ENCODE results near the gene KDM1B.

KDM1B gene, protein sequence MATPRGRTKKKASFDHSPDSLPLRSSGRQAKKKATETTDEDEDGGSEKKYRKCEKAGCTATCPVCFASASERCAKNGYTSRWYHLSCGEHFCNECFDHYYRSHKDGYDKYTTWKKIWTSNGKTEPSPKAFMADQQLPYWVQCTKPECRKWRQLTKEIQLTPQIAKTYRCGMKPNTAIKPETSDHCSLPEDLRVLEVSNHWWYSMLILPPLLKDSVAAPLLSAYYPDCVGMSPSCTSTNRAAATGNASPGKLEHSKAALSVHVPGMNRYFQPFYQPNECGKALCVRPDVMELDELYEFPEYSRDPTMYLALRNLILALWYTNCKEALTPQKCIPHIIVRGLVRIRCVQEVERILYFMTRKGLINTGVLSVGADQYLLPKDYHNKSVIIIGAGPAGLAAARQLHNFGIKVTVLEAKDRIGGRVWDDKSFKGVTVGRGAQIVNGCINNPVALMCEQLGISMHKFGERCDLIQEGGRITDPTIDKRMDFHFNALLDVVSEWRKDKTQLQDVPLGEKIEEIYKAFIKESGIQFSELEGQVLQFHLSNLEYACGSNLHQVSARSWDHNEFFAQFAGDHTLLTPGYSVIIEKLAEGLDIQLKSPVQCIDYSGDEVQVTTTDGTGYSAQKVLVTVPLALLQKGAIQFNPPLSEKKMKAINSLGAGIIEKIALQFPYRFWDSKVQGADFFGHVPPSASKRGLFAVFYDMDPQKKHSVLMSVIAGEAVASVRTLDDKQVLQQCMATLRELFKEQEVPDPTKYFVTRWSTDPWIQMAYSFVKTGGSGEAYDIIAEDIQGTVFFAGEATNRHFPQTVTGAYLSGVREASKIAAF

DNA sequence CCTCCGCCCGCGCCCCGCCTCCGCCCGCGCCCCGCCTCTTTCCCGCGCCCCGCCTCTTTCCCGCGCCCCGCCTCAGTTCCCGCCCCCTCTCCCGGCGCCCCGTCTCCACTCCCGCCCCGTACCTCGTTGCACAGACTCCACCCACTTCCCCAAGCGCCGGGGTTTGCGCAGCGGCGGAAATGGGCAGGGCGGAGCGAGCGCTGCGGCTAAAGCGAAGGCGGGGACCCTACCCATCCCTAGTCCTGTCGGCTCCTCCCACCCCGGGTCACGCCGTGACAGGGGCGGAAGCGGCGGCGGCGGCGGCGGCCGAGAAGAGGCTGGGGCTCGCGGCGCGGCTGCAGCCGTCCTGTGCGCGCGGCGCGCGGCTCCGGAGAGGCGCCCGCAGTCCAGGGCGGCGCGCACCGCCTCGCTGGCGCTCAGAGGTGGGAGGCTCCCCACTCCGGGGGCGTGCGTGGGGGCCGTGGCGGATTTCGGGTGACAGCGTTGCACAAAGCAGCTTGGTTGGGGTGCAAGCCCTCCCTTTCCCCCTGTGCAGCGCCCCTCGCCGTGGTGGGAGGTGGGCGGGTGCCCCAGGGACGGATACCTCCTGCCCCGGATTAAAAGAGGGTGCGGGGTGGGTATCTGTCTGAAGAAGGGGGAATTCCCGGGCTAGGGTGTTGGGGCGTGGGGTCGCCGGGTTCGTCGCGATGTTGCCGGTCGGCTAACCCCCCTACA lies at the start of gene KDM1B:
KDM1B (plus strand) TSS at position 273 of the 714 bp plus-strand sequence. CDS start 4,474 bp downstream, outside the sequence.
- DNase-seq (ENCODE audit: low read depth in 2 of 3, low spot score in 2 of 3): peak; percentile 88 to 98 (median 94)

DNA sequence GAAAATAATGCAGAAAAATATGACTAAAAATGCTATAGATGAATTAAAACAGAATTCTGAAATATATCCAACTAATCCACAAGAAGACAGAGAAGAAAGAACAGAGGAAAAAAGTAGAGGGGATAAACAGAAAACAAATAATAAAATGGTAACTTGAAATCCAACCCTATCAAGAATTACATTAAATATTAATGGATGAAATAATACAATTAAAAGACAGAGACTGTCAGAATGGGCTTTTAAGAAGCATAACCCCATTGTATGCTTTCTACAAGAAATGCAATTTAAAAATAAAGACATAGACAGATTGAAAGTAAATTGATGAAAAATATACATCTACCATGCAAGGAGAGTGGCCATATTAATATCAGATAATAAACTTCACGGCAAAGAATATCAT lies 48.2 kb upstream of the KDM1B start:
- DNase-seq (ENCODE audit: low read depth in 2 of 3, low spot score in 2 of 3): no peak

DNA sequence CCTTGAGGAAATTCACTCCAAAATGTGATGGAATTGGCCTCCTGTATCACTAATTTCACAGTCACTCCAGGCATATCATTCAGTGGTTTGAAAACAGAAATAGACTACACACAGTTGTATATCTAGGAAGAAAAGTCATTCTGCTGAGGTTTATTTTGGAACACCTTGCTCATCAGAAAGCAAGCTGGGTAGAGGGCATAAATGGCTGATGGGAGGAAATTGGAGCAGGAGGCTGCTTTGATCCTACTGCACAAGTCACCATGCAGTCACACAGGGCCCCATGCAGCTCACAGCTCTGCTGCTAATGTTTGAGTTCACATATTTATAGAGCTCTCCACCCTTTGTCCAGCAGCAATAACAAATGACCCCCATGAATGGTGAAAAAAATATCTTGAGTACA lies 45.1 kb upstream of the KDM1B start:
- no peak for DNase-seq (ENCODE audit: low read depth in 2 of 3, low spot score in 2 of 3)

DNA sequence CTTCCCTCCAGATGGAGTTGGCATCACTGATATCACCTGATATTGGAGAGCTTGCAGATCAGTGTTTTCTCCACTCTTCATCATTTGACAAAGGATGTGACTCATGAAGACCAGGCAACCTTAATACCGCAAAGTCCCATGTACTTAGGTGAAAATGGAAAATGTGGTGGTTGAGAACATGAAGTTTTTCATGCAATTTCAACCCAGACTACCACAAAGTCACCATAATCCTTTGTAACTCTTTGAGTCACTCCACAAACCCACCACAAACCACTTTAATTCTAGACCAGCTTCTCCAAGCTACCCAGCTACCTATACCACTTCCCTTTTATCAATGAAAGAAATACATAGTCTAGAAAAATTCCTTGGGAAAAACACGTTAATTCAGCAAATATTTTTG lies 39.9 kb upstream of the KDM1B start:
- no peak for DNase-seq (ENCODE audit: low read depth in 2 of 3, low spot score in 2 of 3)

DNA sequence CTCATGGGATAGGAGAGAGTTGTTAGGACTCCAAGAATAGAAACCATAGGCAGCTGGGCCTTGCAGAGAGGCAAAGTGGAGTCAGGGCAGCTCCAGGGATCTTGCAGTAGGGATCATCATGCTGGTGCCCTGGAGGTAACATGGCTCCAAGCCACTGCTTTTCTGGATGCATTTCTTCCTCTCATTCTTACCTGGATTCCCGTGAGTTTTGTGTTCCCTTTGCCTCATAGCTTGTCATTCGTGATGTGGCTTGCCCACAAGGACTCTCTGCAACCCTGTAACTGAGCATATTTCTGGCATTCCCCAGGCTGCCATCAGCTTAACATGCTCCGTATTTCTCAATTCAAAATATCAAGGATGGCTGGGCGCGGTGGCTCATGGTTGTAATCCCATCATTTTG lies 38.1 kb upstream of the KDM1B start:
- DNase-seq (ENCODE audit: low read depth in 2 of 3, low spot score in 2 of 3): no peak

DNA sequence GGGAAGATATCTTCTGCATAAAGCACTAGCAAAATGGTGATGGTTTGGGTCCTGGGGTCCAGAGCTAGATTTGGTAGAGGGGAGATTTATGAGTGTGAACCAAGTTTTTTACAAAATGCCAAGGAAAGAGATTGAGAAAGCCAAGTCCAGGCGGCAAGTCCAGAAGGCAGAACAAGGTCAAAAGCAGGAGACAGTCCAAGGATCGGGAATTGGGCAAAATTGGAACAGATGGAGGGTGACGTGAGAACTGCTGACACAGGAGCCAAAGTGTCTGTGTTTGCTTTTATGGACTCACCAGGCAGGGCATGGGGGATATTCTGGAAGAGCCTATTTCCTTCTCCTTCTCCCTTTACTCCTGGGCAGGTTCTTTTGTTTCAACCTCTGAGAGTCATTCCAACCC lies 36.9 kb upstream of the KDM1B start:
- no peak for DNase-seq (ENCODE audit: low read depth in 2 of 3, low spot score in 2 of 3)

DNA sequence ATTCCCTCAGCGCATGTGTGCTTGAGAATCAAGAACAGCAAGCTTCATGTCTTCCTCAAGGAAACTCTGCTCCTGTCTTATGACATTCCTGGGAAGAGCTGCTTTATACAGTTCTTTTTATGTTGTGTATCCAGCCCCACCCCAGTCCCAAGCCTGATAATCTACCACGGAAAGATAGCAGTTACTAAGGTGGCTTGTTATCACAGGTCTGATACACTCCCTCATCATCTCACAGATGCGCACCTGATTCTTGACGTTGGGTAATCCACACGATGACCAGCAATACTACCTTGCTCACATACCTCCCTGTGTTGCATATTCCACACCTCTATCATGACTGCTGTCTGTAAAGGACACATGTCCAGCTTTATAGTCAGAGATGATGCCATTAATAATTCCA lies 36.0 kb upstream of the KDM1B start:
- no peak for DNase-seq (ENCODE audit: low read depth in 2 of 3, low spot score in 2 of 3)

DNA sequence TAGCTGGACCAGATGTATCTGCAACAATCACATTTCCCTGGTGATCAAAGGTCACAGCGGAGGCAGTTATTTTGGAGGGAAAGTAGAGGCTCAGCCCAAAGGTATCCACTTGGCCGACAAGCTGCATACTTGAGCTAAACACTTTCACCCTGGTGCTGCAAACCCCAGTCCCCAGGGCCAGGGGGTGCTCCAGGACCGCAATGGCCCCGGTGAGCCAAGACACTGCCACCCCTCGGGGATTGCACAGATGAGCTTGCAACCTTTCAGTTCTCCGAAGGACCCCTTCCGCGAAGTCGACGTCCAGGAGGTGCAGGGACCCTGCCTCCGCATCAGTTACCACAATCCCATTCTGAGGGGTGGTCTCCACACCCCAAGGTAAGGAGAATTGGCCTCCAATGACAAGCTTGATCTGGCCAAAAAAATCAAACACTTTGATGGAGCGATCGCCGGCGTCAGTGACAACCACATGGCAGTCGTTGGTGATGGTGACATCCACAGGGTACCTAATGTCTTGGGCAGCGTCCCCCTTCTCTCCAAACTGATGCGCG lies 33.6 kb upstream of the KDM1B start:
- no peak for DNase-seq (ENCODE audit: low read depth in 2 of 3, low spot score in 2 of 3)

DNA sequence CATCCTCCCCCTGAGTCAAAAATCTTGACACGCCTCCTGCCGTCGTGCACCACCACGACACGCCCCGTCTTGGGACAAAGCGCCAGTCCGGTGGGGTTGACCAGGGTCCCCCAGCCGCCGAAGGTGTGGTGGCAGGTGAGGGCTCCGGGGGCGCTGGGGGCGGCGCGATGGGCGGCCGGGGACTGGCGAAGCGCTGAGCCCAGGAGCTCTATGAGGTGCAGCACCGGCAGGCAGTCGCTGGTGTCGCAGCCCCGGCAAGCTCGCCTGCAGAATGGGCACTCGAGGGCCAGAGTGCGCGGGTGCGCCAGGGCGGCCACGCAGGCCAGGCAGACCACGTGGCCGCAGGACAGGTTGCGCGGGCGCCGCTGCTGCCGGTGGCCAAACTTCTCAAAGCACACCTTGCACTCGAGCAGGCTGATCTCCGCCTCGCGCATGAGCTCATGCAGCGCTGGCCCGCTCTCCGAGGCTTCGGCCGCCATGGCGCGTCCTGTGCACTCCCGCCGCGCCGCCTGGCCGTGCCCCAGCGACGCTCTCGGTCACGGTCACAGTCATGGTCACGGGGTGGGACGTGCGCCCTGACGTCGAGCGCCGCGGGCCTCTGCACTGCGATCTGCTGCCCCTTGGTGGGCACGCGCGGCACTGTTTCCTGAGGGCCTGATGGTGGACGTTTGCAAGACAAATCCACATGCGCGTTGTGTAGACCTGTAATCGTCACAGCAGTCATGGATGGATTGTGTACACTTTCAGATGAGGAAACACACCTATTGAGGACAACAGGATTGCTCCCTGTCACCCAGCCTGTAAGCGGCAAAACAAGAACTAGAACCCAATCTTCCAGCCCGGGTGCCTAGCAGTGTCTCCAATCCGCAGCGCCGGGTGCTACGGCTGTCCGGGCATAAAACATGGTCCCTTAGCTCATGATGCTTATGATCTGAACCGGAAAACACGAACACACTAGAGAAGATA lies 32.8 kb upstream of the KDM1B start, which contains the start of gene NHLRC1:
NHLRC1 (minus strand) TSS at position 550 of the 966 bp plus-strand sequence; CDS start at position 479, 71 bp downstream.
- peak; percentile 55 to 63 (median 61) for DNase-seq (ENCODE audit: low read depth in 2 of 3, low spot score in 2 of 3)

DNA sequence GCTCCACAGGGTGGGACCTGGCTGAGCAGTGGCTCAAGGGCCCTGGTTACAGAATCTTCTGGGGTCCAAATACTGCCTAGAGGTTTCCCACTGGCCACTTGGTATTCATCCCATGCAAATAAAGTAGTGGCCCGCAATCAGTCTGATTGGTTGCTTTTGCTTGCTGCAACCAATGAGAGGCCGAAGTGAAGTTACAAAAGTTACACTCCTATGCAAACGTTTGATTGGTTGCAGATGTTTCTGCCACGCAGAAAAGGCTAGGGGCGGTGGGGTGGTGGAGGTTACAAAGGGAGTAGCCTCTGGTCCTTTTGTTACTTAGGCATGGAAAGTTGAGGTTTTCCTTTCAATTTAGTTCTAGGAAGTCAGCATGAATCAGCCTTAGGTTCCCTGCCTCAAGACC lies 29.1 kb upstream of the KDM1B start:
- no peak for DNase-seq (ENCODE audit: low read depth in 2 of 3, low spot score in 2 of 3)

DNA sequence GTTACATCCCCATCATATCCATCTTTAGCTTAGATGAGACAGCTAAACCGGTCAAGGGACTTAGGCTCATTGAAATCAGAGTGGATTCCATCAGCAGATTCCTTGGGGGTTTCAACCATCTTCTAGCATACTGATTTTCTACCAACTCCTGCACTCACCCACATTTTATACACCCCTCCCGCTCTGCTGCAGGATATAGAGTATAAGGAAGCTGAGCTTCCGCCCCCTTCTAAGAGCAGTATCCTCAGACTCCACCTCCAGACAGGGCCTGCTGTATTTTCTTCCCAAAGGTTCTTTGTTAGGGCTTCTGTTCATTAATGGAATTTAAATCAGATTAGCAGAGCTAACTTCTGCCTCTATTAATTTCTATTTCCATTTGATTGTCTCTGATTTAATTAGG lies 22.9 kb upstream of the KDM1B start:
- DNase-seq (ENCODE audit: low read depth in 2 of 3, low spot score in 2 of 3): no peak

DNA sequence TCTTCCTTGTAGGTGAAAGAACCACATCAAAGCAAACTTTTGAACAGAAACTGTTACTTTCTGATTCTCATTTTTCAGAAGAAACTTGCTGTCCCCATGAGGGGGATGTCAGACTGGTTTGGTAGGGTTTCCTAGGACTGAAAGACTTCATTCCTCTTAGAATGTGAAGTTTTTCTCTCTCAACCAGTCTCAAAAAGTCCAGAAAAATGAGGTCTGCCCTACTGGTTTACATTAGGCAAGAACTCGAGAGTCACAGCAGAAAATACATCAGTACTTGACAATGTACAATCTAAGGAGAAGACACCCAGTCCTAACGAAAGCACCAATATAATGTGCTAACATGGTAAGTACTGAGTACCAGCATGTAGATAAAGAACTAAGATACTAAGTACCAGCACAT lies 20.1 kb upstream of the KDM1B start:
- DNase-seq (ENCODE audit: low read depth in 2 of 3, low spot score in 2 of 3): no peak

DNA sequence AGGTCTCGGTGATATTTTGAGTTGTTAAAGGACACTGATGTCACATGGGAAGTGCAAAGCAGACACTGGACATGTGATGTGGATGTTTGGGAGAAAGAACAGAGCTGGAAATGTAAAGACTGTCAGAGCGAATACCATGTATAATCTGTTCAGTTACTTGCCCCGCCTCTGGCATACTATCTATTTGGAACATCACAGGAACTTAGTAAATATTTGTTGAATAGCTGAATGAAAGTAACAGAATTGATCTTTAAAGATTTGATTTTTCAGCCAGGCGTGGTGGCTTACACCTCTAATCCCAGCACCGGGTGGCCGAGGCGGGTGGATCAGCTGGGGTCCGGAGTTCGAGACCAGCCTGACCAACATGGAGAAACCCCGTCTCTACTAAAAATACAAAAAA lies 19.0 kb upstream of the KDM1B start:
- no peak for DNase-seq (ENCODE audit: low read depth in 2 of 3, low spot score in 2 of 3)

DNA sequence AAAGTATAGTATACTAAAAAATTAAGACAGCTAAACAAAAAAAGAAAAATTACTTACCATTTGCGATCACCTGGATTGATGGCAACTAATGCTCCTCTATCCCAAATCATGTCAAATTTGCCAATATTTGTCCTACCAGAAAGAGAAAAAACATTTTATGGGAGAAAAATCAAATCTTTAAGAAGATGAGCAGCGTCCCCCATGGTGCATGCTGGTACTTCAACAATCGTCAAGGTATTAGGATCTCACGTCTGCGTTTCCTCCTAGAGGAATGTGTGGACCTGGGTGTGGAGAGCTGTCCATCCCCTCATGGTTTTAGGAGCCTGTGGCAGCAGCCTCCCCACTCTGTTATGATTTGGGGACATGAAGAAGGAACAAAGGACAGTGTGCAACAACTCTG lies 16.3 kb upstream of the KDM1B start:
- no peak for DNase-seq (ENCODE audit: low read depth in 2 of 3, low spot score in 2 of 3)

DNA sequence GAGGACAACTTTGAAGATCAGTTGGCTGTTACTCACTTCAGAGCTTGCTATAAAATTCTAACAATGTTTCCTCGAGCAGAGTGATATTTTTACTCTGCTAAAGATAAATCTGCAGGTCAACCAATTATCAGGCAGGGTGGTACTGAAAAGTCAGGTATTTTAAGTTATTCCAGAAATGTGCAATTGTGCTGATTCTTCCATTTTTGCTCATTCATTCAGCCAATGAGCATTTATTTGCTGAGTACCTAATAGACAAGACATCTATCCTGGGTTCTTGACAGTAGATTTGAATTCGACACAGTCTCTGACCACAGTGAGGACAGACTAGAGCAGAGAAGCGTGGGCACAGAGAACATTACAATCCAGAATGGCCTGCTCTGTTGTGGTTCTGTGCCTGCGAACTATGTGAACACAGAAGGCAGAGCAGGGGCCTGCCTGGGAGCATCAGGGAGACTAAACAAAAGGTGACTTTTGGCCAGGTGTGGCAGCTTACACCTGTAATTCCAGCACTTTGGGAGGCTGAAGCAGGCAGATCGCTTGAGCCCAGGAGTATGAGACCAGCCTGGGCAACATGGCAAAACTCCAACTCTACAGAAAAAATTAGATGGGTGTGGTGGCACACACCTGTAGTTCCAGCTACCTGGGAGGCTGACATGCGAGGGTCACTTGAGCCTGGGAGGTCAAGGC lies 15.1 kb upstream of the KDM1B start:
- DNase-seq (ENCODE audit: low read depth in 2 of 3, low spot score in 2 of 3): no peak

DNA sequence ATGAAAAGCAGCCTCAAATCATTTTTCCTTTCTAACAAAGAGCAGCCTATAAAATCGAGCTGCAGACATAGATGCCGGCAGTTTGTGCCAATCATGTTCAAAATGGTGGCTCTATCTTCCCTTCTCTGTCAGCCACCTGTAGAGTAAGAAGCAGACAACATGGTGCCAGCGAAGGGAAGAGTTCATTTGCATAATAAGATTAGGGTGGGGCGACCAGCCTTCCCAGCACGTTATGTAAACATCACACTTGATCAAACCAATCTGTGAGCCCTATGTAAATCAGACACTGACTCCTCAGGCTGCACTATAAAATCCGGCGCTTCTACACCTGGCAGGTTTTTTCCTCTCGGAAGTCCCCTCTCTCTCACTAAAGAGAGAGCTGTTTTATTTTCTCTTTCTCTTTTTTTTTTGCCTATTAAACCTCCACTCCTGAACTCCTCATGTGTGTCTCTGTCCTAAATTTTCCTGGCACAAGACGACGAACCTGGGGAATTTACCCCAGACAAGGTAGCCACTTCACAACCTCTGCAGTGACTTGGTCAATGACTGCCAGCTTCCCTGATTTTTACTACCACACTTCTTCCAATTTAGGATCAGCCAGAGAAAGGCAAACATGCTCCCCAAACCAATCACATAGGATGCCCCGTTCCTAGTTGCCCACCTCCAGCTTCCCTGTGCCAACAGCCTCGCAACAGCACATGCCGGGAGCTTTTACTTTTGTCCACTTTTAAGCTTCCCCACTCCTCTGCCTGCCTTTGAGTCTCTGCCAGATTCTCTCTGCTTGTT lies 13.2 kb upstream of the KDM1B start:
- no peak for DNase-seq (ENCODE audit: low read depth in 2 of 3, low spot score in 2 of 3)

DNA sequence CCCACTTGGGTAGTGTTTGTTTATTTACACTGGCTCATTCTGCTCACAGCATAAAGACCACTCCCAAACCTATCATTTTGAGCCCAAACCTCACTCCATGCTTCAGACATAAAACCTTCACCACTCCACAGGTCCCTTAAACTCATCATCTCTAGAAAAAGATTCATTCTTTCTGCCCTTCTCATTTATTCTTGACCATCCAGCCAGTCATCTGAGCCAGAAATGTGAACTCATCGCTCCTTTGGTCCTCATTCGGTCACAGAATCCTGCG lies 12.7 kb upstream of the KDM1B start:
- DNase-seq (ENCODE audit: low read depth in 2 of 3, low spot score in 2 of 3): no peak

DNA sequence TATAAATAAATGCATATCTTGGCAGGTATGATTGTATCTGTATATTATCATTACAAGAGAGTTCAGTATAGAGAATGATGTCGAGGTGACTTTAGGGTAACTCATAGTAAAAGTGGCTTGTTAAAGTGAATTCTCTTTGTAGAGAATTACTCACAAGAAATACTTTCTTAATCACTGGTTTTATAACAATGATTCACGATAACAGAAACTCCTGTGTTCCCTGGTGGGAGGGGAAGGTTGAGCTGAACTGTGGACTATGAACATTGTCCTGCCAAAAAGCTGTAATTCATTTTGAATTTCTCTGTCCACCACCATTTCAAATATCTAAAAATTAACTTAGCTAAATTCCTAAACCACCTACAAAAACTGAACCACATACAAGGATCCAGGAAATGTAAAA lies 8.1 kb upstream of the KDM1B start:
- DNase-seq (ENCODE audit: low read depth in 2 of 3, low spot score in 2 of 3): no peak

DNA sequence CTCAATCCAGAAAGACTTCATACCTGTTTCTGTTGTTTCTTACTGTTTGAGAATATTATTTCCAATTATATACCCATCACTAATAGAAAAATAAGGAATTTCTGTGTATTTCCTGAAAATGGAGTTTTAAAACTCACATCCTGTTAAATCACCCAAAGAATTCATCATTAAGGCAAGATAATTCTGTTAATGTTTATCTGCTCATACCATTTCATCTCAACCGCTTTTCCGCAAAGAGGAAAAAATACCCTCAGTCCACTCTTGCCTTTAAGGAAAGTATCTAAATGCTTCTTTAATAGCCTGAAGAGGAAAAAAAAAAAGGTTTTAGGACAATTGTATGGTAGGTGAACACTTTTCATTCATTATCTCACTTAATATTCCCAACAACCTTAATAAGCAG lies 7.6 kb upstream of the KDM1B start:
- DNase-seq (ENCODE audit: low read depth in 2 of 3, low spot score in 2 of 3): no peak
